Vagina (tissue), 2 donors: Measurements from ENCODE around the gene LZTFL1.

Experiments
- POLR2A ChIP-seq, 2 donors: fragments of 450-650 bp; IDR thresholded peaks; one replicate each; pipeline ENCODE4 v1.6.1; 2017; ENCODE audit warnings: antibody characterized with exemption in 2 of 2, mild to moderate bottlenecking in 2 of 2, moderate library complexity in 2 of 2
- POLR2AphosphoS5 ChIP-seq, 2 donors: sonication (generic); formaldehyde crosslinking; IDR thresholded peaks; one replicate each; pipeline ENCODE4 v1.9.0; 2017; ENCODE audit warnings: antibody characterized with exemption in 2 of 2, mild to moderate bottlenecking in 2 of 2, low read depth in 1 of 2; ENCODE audit not compliant: insufficient read depth in 1 of 2
- TF ChIP-seq, protein P1 (sequence below), 3 experiments: fragments of 450-650 bp in 2 of 3; fragments of 200-600 bp in 1 of 3; sonication (generic) in 1 of 3; IDR thresholded peaks; one replicate each; pipeline ENCODE4 v1.5.1; 2017 to 2019; ENCODE audit warnings: antibody characterized with exemption in 3 of 3, mild to moderate bottlenecking in 2 of 3, moderate library complexity in 2 of 3

DNA sequence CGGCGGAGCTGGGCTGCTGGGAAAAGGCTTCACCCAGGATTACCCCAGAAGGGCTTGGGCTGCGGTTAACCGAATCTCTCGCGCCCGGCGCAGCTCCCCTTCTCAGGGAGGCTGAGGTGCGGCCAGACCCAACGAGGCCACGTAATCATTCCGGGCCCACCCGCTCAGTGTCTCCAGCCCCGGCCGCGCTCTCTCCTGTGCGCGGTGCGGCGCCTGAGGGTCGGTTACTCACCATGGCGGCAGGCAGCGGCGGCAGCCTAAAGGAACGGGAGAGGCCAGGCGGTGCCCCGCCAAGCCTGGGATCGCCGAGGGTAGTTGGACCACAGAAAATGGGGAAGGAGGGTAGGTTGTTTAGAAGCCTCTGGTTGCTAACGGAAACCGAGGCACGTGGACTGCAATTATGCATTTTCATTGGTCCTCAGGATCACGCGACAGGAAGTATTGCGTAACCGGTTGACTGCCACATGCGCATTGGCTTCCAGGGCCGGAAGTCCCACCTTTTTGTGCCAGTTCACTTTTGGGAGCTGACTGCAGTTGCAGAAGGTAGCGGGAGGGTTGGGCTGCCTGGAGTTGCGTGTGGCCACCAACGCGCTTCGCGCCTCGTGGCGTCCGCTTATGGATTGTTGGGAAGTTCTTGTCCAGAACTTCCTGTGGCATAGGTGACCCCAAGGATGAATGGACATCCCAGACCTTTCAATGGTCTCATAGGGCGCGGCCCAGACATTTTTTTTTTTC is at the start of gene LZTFL1:
- TF ChIP-seq, protein P1, sequence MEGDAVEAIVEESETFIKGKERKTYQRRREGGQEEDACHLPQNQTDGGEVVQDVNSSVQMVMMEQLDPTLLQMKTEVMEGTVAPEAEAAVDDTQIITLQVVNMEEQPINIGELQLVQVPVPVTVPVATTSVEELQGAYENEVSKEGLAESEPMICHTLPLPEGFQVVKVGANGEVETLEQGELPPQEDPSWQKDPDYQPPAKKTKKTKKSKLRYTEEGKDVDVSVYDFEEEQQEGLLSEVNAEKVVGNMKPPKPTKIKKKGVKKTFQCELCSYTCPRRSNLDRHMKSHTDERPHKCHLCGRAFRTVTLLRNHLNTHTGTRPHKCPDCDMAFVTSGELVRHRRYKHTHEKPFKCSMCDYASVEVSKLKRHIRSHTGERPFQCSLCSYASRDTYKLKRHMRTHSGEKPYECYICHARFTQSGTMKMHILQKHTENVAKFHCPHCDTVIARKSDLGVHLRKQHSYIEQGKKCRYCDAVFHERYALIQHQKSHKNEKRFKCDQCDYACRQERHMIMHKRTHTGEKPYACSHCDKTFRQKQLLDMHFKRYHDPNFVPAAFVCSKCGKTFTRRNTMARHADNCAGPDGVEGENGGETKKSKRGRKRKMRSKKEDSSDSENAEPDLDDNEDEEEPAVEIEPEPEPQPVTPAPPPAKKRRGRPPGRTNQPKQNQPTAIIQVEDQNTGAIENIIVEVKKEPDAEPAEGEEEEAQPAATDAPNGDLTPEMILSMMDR (IDR thresholded peaks at IDR 0.05) = no peak
- TF ChIP-seq POLR2AphosphoS5 (IDR thresholded peaks at IDR 0.05; ENCODE audit: insufficient read depth in 1 of 2, low read depth in 1 of 2) = peak; percentile 72 to 93
- no peak for TF ChIP-seq POLR2A (IDR thresholded peaks at IDR 0.05)
